ENCODE measurements around the gene KIAA1217. TPM values are rescaled to one million over a fixed set of nuclear protein-coding genes. Genes with fewer than 3 reads are reported as not detected.

KIAA1217 gene
- total and polyA plus RNA-seq, 9 of the 15 experiments (the other 6 are each of a cell fraction or from before 2014, with no cell fraction given) = 0.04 TPM; not detected in 8

- Histone ChIP-seq H3K9me1 (ENCODE audit: control insufficient read depth, insufficient read depth, low read length) (no peaks in the 10 kb centered on the region), H3K79me2 (ENCODE audit: control insufficient read depth, insufficient read depth, low read length) (no peaks in the 10 kb centered on the region), H3K27me3 (ENCODE audit: control insufficient read depth in 2 of 2, insufficient read depth in 2 of 2, low read length in 2 of 2) (no peaks in the 10 kb centered on the region), H3K36me3 (ENCODE audit: control insufficient read depth, insufficient read depth, low read length) (no peaks in the 10 kb centered on the region), H4K20me1 (replicated peaks; ENCODE audit: control insufficient read depth, insufficient read depth, low read length) (no peaks in the 10 kb centered on the region), H3K9me3 (replicated peaks; ENCODE audit: control insufficient read depth, insufficient read depth, low read depth, low read length) (no peaks in the 10 kb centered on the region), H3K9ac (ENCODE audit: insufficient read depth in 1 of 2, low read depth in 2 of 2, low read length in 2 of 2) (no peak overlapping the region), H3K4me1 (replicated peaks in 1 of 2; ENCODE audit: control insufficient read depth in 2 of 2, insufficient read depth in 2 of 2, low read length in 2 of 2) (no peaks in the 10 kb centered on the region), H3K4me3 (no peak overlapping the region), H3K27ac (ENCODE audit: extremely low read depth, low read depth, low read length) (no peak overlapping the region), H2AFZ (ENCODE audit: low read depth, low read length) (no peak overlapping the region), H3K4me2 (ENCODE audit: insufficient read depth, low read length) (no peak overlapping the region)
- ATAC-seq (no peak), FAIRE-seq (no peak), DNase-seq (ENCODE audit: extremely low read depth in 1 of 4, low spot score in 3 of 4) (no peak)
- no TSS peak for BruUV-seq (replicated peaks)
- WGBS (ENCODE audit: insufficient coverage, low coverage, missing lambda C conversion rate) = 0% methylated on average over 3 of the region's 3 CpGs
- in situ Hi-C loops (cut with MboI) (no loop called here), intact Hi-C loops (cut with micrococcal nuclease) (no loop called here)
- TF ChIP-seq C11orf30 (IDR thresholded peaks at IDR 0.05; ENCODE audit: low read depth) (no peak), GATA2 (CRISPR knock-in tag; IDR thresholded peaks at IDR 0.05) (no peak), MEIS2 (IDR thresholded peaks at IDR 0.05; ENCODE audit: partially characterized antibody) (no peak), ATF1 (CRISPR knock-in tag; IDR thresholded peaks at IDR 0.05) (no peak), ATF1 (tag; IDR thresholded peaks at IDR 0.05) (no peak), ETS2 (tag; IDR thresholded peaks at IDR 0.05; ENCODE audit: borderline replicate concordance, poor library complexity, severe bottlenecking) (no peak), ZNF830 (CRISPR knock-in tag; IDR thresholded peaks at IDR 0.05) (no peak), TAF9B (IDR thresholded peaks at IDR 0.05; ENCODE audit: partially characterized antibody) (no peak), RBM39 (optimal IDR thresholded peaks at IDR 0.05; ENCODE audit: low read depth, low read length) (no peak), GABPB2 (CRISPR knock-in tag; conservative IDR thresholded peaks at IDR 0.05) (no peak), SUPT5H (IDR thresholded peaks at IDR 0.05) (no peak), SMARCB1 (IDR thresholded peaks at IDR 0.05; ENCODE audit: insufficient read length, low read depth) (no peak), EP300 (IDR thresholded peaks at IDR 0.05; ENCODE audit: low read length) (no peak), MED1 (CRISPR knock-in tag; IDR thresholded peaks at IDR 0.05; ENCODE audit: borderline replicate concordance) (no peak), ZNF407 (IDR thresholded peaks at IDR 0.05; ENCODE audit: low read depth) (no peak), ZSCAN29 (IDR thresholded peaks at IDR 0.05) (no peak), KLF6 (CRISPR knock-in tag; IDR thresholded peaks at IDR 0.05; ENCODE audit: borderline replicate concordance) (no peak), FOXK1 (CRISPR knock-in tag; IDR thresholded peaks at IDR 0.05; ENCODE audit: borderline replicate concordance) (no peak)
- ChIA-PET POLR2A (interaction anchor here (0.9 kb wide), 1 partner anchor 9 kb away, joined by 5 read pairs; no protein-coding TSS in a partner anchor), CTCF (ENCODE audit: low intra/inter-chr PET ratio) (no interaction called here)
Measured at GRCh38 chr10:24480447-24480846, 271.5 kb downstream of the KIAA1217 start.
